ENCODE results near the gene IRF2BP2. TPM values are rescaled to one million over a fixed set of nuclear protein-coding genes. Genes with fewer than 3 reads are reported as not detected.

The IRF2BP2 gene
- total RNA-seq, 2 donors from 2014 or later, result 82.7 to 83.3 TPM

DNA sequence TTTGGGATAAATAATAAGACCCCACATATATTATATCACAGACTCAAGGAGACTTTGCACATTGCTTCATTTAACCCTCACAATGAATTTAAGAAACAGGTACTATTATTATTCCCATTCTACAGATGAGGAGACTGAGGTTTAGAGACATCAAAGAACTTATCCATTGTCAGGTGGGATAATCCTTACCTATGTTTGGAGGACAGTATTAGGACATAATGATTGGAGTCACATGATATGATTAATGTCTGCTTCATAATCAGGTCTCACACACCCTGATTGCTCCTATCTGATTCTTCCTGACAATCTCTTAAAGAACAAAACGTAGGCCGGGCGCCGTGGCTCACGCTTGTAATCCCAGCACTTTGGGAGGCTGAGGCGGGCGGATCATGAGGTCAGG is 16.9 kb downstream of the IRF2BP2 start:
- Histone ChIP-seq H3K4me1 (no peaks in the 10 kb centered on the region), H3K9me3 (no peaks in the 10 kb centered on the region), H3K36me3 (replicated peaks in 1 of 2; ENCODE audit: insufficient read depth in 1 of 2, low read depth in 2 of 2) (no peaks in the 10 kb centered on the region), H3K4me3 (no peak overlapping the region), H3K27me3 (no peaks in the 10 kb centered on the region), H3K27ac (no peak overlapping the region)
- DNase-seq (no peak), ATAC-seq (no peak)
- intact Hi-C loops (cut with DNase I), result loop anchor here (10.0 kb wide), 2 partner anchors 88 to 492 kb away; no protein-coding TSS in a partner anchor
- TF ChIP-seq, protein P1, sequence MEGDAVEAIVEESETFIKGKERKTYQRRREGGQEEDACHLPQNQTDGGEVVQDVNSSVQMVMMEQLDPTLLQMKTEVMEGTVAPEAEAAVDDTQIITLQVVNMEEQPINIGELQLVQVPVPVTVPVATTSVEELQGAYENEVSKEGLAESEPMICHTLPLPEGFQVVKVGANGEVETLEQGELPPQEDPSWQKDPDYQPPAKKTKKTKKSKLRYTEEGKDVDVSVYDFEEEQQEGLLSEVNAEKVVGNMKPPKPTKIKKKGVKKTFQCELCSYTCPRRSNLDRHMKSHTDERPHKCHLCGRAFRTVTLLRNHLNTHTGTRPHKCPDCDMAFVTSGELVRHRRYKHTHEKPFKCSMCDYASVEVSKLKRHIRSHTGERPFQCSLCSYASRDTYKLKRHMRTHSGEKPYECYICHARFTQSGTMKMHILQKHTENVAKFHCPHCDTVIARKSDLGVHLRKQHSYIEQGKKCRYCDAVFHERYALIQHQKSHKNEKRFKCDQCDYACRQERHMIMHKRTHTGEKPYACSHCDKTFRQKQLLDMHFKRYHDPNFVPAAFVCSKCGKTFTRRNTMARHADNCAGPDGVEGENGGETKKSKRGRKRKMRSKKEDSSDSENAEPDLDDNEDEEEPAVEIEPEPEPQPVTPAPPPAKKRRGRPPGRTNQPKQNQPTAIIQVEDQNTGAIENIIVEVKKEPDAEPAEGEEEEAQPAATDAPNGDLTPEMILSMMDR (IDR thresholded peaks at IDR 0.05), result no peak
- no peak for TF ChIP-seq POLR2A (IDR thresholded peaks at IDR 0.05)
- 93 to 94% methylated on average over 7 of the region's 7 CpGs for WGBS, 2 donors

DNA sequence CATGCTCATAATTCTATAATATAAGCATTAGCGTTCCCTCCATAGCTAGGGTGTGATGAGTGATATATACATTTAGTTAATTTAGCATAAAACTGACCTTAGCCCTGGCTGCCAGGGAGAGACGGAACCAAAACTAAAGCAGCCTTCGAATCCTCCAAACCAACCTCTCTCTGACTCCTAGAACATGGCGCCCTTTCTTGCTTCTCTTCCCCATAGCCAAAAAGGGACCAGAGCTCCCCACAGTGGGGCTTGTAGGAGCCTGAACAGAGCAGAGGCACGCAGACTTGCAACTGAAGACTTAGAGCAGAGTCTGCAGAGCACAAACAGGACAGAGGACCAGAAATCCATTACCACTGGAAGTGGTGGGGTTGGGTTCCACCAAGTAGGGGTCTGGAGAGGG is 17.7 kb downstream of the IRF2BP2 start:
- 93 to 96% methylated on average over 5 of the region's 5 CpGs for WGBS, 2 donors
- no peak overlapping the region for H3K27ac ChIP-seq
- H3K4me1 ChIP-seq, result no peaks in the 10 kb centered on the region
- no peak for TF ChIP-seq POLR2A (IDR thresholded peaks at IDR 0.05)
- intact Hi-C loops (cut with DNase I), result loop anchor here (10.0 kb wide), 2 partner anchors 87 to 493 kb away; no protein-coding TSS in a partner anchor
- no peak for DNase-seq
- H3K27me3 ChIP-seq, result no peaks in the 10 kb centered on the region
- no peak for ATAC-seq
- no peak overlapping the region for H3K4me3 ChIP-seq
- H3K36me3 ChIP-seq (replicated peaks in 1 of 2; ENCODE audit: insufficient read depth in 1 of 2, low read depth in 2 of 2), result no peaks in the 10 kb centered on the region
- no peaks in the 10 kb centered on the region for H3K9me3 ChIP-seq

DNA sequence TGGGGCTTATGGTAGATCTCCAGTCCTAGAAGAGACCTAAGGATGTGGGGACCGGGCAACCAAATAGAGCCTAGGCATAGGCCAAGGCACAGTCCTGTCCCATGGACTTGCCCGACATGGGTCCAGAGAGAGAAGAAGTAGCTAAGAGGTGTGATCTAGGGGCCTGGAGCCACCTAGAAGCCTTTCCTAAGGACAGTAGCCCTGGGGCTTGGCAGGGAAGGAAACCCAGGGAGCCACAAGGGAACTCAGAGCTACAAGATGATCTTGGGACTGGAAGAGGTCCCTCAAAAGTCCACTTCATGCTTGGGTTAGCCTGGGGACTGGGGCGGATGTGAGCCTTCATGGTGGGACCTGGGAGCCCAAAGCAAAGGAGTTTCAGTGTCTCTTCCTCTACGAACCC is 18.8 kb downstream of the IRF2BP2 start:
- H3K4me1 ChIP-seq, result no peaks in the 10 kb centered on the region
- no peak overlapping the region for H3K4me3 ChIP-seq
- no peaks in the 10 kb centered on the region for H3K27me3 ChIP-seq
- TF ChIP-seq, protein P1 (IDR thresholded peaks at IDR 0.05), result no peak
- TF ChIP-seq POLR2A (IDR thresholded peaks at IDR 0.05), result no peak
- H3K27ac ChIP-seq, result no peak overlapping the region
- no peaks in the 10 kb centered on the region for H3K36me3 ChIP-seq (replicated peaks in 1 of 2; ENCODE audit: insufficient read depth in 1 of 2, low read depth in 2 of 2)
- no peaks in the 10 kb centered on the region for H3K9me3 ChIP-seq
- intact Hi-C loops (cut with DNase I), result loop anchor here (10.0 kb wide), 2 partner anchors 86 to 494 kb away; no protein-coding TSS in a partner anchor
- DNase-seq (no peak), ATAC-seq (no peak)
- WGBS, 2 donors, result 94 to 98% methylated on average over 4 of the region's 4 CpGs

DNA sequence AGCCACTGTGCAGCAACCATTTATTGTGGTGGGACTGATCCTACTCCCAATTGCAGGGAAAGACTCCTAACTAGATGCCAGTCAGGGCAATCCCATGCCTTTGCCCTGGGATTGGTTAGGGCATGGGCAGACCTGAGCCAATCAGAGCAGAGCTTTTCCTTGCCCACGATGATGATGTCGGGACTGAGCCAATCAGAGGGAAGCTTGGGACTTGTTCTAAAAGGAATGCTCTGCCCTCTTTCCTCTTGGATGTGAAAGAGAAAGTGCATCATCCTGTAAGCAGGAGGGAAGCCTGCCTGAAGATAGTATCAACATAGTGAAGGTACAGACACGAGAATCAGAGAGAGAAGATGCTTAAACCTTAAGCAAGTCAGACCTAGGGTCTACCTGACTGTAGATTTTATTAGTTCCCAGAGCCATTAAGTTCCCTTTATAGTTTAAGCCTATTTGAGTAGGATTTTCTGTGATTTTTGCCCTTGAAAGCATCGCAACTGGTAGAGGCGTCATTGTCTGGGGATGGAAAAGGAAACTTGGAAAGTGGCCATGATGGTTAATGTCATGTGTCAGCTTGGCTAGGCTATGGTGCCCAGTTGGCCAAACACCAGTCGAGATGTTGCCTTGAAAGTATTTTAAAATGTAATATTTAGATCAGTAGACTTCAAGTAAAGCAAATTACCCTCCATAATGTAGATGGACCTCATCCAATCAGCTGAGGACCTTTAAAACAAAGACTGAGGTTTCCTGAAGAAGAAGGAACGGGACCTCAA is 19.9 kb downstream of the IRF2BP2 start:
- Histone ChIP-seq H3K4me1 (no peaks in the 10 kb centered on the region), H3K27ac (no peak overlapping the region), H3K27me3 (no peaks in the 10 kb centered on the region), H3K9me3 (no peaks in the 10 kb centered on the region), H3K4me3 (no peak overlapping the region), H3K36me3 (replicated peaks in 1 of 2; ENCODE audit: insufficient read depth in 1 of 2, low read depth in 2 of 2) (no peaks in the 10 kb centered on the region)
- DNase-seq, result no peak
- 85 to 87% methylated on average over 7 of the region's 7 CpGs for WGBS, 2 donors
- intact Hi-C loops (cut with DNase I), result loop anchor here (10.0 kb wide), 2 partner anchors 85 to 495 kb away; no protein-coding TSS in a partner anchor
- TF ChIP-seq POLR2A (IDR thresholded peaks at IDR 0.05), result no peak
- TF ChIP-seq, protein P1 (IDR thresholded peaks at IDR 0.05), result no peak
- no peak for ATAC-seq

DNA sequence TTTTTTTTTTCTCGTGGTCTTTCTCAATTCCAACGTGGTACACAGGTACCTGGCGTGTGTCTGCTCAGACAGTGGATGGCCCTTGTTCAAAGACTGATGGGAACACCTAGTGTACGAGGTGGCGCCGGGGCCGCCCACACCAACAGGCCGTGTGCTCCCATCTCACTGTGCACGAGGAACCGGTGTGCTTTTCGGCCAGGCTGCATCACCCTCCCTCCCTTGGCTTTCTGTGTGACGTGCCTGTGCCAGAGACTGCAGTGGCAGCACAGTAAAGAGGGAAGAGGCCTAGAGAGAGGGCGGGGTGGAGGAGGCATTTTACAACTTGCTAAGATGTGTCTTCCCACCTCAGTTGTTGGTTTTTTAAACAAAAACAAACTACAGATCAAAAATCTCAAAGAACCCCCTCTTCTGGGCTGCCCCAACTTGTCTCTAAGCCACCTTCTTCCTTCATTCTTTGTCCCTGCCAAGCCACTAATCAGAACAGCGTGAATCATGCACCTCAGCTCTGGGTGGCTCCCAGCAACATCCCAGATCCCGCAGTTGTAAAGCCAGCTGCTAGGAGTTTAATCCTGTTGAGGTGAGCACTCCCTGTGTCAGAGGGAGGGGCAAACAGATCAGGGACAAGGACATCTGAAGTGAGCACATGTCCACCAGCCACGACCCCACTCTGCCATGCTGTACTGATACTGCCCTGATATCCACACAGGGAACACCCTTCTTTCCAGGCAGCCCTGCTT is 20.7 kb downstream of the IRF2BP2 start:
- no peaks in the 10 kb centered on the region for H3K9me3 ChIP-seq
- no peak overlapping the region for H3K4me3 ChIP-seq
- no peak for TF ChIP-seq POLR2A (IDR thresholded peaks at IDR 0.05)
- TF ChIP-seq, protein P1 (IDR thresholded peaks at IDR 0.05), result no peak
- H3K4me1 ChIP-seq, result no peaks in the 10 kb centered on the region
- H3K36me3 ChIP-seq (replicated peaks in 1 of 2; ENCODE audit: insufficient read depth in 1 of 2, low read depth in 2 of 2), result no peaks in the 10 kb centered on the region
- ATAC-seq (no peak), DNase-seq (no peak)
- 87 to 89% methylated on average over 16 of the region's 16 CpGs for WGBS, 2 donors
- no peak overlapping the region for H3K27ac ChIP-seq
- no peaks in the 10 kb centered on the region for H3K27me3 ChIP-seq
- intact Hi-C loops (cut with DNase I), result no loop called here
